HG02981 (cell line): ENCODE measurements around the gene CBARP.
"Not testable (repeated sequence)": the region's sequence is repeated elsewhere in the genome, so short reads cannot be mapped to it uniquely, and the experiment has no call there.

ENCODE experiments used
- ATAC-seq: cut with Tn5 transposase; IDR thresholded peaks from one replicate; pipeline ENCODE4 v1.9.1; 2021; ENCODE audit warnings: mild to moderate bottlenecking, moderate library complexity; ENCODE audit not compliant: unreplicated experiment

The CBARP gene

GRCh38 chr19:1252821-1253513 lies 15.2 kb upstream of the CBARP start:
- ATAC-seq = no peak

- ATAC-seq = no peak
Measured at GRCh38 chr19:1252221-1252820, 14.5 kb upstream of the CBARP start.

GRCh38 chr19:1251330-1252220 lies 13.8 kb upstream of the CBARP start:
- no peak for ATAC-seq

DNA sequence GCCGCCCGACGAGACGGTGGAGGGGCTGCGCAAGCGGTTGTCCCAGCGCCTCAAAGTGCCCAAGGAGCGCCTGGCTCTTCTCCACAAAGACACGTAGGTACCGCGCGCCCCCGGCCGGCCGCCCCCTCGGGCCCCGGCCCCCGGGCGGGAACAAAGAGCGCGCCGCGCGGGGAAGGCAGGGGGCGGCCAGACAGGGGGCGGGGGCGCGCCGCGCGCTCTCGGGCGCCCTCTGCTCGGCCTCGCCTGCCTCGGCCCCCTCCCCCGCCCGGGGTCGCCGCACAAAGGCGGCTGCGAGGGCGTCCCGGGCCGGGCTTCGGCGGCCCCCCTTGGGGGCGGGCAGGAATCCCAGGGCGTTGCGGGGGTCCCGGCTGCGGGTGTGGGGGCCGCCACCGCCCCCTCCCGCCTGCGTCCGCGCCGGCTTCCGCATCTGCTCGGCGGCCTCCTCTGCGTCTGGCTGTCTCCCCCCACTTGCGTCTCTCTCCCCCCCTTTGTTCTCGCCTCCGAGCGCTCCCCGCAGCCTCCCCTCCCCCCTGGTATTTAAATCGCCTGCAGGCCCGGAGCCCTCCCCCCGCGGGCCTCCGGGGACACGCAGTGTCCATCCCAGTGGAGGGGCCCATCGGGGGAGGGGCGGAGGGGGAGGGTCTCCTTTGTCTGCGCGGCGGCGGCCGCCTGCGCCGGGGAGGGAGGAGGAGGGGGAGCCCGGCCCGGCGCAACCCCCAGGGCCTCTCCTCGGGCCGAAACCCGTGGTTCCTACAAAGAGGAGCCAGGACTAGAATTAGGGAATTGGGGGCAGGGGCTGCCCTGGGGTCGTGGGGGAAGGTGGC lies 12.8 kb upstream of the CBARP start:
- ATAC-seq = no peak

GRCh38 chr19:1249990-1250436 lies 12.2 kb upstream of the CBARP start:
- ATAC-seq = no peak

DNA sequence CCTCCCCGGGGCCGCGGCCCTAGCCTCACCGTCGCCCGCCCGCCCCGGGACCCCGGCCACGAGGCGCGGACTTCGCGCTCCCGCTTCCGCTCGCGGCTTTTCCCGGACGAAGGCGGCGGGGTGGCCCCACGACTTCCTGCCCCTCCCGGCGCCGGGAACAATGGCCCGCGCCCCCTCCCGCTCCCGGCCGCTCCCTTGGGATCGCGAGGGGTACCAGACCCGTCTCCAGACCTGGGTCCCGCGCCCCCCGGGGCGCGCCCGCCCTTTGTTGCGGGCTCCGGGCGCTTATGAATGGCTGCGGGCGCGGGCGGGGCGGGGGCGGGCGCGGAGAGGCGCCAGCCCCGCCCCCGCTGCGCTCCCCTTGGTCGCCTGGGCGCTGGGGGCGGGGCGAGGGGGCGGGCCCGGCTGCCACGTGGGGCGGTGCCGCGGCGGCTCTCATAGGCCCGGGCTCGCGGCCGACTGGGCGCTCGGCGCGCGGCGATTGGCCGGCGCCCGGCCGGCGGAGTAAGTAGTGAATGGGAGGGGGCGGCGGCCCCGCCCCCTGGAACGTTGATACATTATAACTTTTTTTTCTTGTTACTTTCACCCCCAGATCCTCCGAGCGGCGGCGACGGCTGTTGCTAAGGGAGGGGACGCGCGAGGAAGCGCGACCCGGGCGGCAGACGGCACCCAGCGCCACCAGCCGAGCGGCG lies 11.6 kb upstream of the CBARP start:
- peak; percentile 47 for ATAC-seq

GRCh38 chr19:1248786-1249297 lies 11.0 kb upstream of the CBARP start:
- ATAC-seq = peak; percentile 29

GRCh38 chr19:1248139-1248785 lies 10.5 kb upstream of the CBARP start, which contains the start of gene MIDN:
Gene MIDN (plus strand): TSS chr19:1248583. CDS start chr19:1250297, 1,714 bp downstream.
- peak; percentile 9 for ATAC-seq

DNA sequence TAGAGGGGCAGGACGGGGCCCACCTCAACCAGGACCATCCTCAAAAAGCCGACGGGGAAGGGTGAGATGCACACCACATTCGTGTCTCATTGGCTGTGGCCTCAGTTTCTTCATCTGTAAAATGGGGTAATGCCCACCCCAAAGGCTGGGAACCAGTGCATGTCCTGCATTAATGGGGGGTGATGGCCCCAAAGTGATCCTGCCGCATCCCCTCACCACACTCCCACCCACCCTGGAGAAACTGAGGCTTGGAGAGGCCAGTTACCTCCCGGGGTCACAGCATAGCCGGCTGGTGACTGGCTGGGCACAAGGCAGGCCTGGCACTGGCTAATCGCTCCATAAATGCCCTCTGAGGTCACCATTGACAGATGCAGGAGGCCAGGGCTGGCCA lies 9.9 kb upstream of the CBARP start:
- ATAC-seq = no peak

GRCh38 chr19:1246265-1247087 lies 8.7 kb upstream of the CBARP start:
- ATAC-seq = not testable (repeated sequence)

GRCh38 chr19:1245494-1246264 lies 7.9 kb upstream of the CBARP start:
- ATAC-seq = no peak

- no peak for ATAC-seq
Measured at GRCh38 chr19:1244693-1245451, 7.1 kb upstream of the CBARP start.

- no peak for ATAC-seq
Measured at GRCh38 chr19:1243768-1244692, 6.2 kb upstream of the CBARP start.

GRCh38 chr19:1241417-1242095 lies 3.8 kb upstream of the CBARP start, which contains the start of gene ATP5F1D:
Gene ATP5F1D (plus strand): TSS chr19:1241751. CDS start chr19:1241851, 100 bp downstream.
- ATAC-seq = peak; percentile 49

DNA sequence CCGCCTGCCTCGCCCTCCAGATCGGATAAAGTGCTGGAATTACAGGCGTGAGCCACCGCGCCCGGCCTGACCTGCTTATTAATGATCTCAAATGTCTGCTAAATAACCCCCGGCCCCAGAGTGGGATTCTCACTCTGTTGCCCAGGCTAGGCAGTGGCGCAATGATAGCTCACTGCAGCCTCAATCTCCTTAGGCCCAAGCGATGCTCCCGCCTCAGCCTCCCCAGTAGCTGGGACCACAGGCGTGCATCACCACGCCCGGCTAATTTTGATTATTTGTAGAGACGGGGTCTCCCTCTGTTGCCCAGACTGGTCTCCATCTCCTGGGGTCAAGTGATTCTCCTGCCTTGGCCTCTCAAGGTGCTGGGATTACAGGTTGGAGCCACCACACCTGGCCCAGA lies 3.1 kb upstream of the CBARP start:
- no peak for ATAC-seq
